Sigmoid colon (tissue), 4 donors: ENCODE data around the gene CCDC187.
A peak's percentile ranks its signal among the peaks of the same experiment; 100 is the strongest.

Source experiments
- CTCF ChIP-seq, 4 experiments: fragments of 450-650 bp in 3 of 4; fragments of 200-600 bp in 1 of 4; IDR thresholded peaks; one replicate each; pipeline ENCODE4 v1.5.1; 2016 to 2019; ENCODE audit warnings: antibody characterized with exemption in 4 of 4, mild to moderate bottlenecking in 3 of 4, moderate library complexity in 2 of 4
- EP300 ChIP-seq, 4 donors: sonication (generic); formaldehyde crosslinking; IDR thresholded peaks; one replicate each; pipeline ENCODE4 v1.6.1; 2017; ENCODE audit warnings: antibody characterized with exemption in 4 of 4
- POLR2A ChIP-seq, 2 donors: fragments of 450-650 bp; IDR thresholded peaks; one replicate each; pipeline ENCODE4 v1.6.1; 2016; ENCODE audit warnings: antibody characterized with exemption in 2 of 2, mild to moderate bottlenecking in 2 of 2, moderate library complexity in 2 of 2
- POLR2AphosphoS5 ChIP-seq, 4 donors: sonication (generic); formaldehyde crosslinking; IDR thresholded peaks; one replicate each; pipeline ENCODE4 v1.6.1; 2017; ENCODE audit warnings: antibody characterized with exemption in 4 of 4

GRCh38 chr9:136267261-136268111 lies 36.4 kb downstream of the CCDC187 start:
- no peak for TF ChIP-seq POLR2A (IDR thresholded peaks at IDR 0.05)
- no peak for TF ChIP-seq CTCF (IDR thresholded peaks at IDR 0.05)
- peak in 2 of 4 donors; percentile 41 to 58 for TF ChIP-seq POLR2AphosphoS5 (IDR thresholded peaks at IDR 0.05)
- TF ChIP-seq EP300 (IDR thresholded peaks at IDR 0.05) = no peak
